ENCODE measurements around the gene RAB44. TPM values are rescaled to one million over a fixed set of nuclear protein-coding genes. Genes with fewer than 3 reads are reported as not detected.
A peak's percentile ranks its signal among the peaks of the same experiment; 100 is the strongest.

The RAB44 gene
- total RNA-seq, 1 donor from 2014 or later, result not detected

GRCh38 chr6:36766399-36766945 lies 68.8 kb downstream of the RAB44 start:
- no peaks in the 10 kb centered on the region for H3K9me3 Mint-ChIP-seq (ENCODE audit: unreplicated experiment)
- no peak overlapping the region for H3K27ac Mint-ChIP-seq (ENCODE audit: unreplicated experiment)
- TF ChIP-seq, protein P1, sequence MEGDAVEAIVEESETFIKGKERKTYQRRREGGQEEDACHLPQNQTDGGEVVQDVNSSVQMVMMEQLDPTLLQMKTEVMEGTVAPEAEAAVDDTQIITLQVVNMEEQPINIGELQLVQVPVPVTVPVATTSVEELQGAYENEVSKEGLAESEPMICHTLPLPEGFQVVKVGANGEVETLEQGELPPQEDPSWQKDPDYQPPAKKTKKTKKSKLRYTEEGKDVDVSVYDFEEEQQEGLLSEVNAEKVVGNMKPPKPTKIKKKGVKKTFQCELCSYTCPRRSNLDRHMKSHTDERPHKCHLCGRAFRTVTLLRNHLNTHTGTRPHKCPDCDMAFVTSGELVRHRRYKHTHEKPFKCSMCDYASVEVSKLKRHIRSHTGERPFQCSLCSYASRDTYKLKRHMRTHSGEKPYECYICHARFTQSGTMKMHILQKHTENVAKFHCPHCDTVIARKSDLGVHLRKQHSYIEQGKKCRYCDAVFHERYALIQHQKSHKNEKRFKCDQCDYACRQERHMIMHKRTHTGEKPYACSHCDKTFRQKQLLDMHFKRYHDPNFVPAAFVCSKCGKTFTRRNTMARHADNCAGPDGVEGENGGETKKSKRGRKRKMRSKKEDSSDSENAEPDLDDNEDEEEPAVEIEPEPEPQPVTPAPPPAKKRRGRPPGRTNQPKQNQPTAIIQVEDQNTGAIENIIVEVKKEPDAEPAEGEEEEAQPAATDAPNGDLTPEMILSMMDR (IDR thresholded peaks at IDR 0.05; ENCODE audit: partially characterized antibody, unreplicated experiment), result peak; percentile 12
- H3K4me1 Mint-ChIP-seq (ENCODE audit: low read depth, unreplicated experiment), result peaks cover 19% of the 10 kb centered on the region
- no peaks in the 10 kb centered on the region for H3K36me3 Mint-ChIP-seq (ENCODE audit: unreplicated experiment)
- H3K27me3 Mint-ChIP-seq (ENCODE audit: unreplicated experiment), result peaks cover 2% of the 10 kb centered on the region
- no peak for DNase-seq
- H3K4me3 Mint-ChIP-seq (ENCODE audit: unreplicated experiment), result no peak overlapping the region

DNA sequence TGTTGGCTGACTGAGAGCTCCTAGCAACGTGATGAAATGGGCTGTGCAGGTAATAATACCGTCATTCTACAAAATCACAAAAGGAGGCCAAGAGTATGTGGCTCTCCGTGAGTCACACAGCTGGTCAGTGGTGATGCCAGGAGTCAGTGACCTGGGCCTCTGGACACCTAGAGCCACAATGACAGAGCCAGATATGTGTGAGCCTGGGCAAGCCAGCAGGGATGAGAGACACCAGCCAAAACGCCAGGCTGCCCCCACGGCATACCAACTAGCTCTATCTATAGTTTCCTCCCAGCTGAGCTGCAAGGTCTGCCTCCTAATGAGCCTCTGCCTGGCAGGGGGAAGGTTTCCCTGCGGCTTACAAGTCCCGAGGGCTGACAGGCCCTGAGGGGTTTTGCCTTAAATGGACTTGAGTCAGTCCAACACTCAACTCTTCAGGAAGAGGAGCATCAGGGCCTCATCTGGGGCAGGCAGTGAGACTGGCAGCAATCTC lies 71.6 kb downstream of the RAB44 start:
- no peak overlapping the region for H3K27ac Mint-ChIP-seq (ENCODE audit: unreplicated experiment)
- H3K4me1 Mint-ChIP-seq (ENCODE audit: low read depth, unreplicated experiment), result peaks cover 24% of the 10 kb centered on the region
- H3K36me3 Mint-ChIP-seq (ENCODE audit: unreplicated experiment), result no peaks in the 10 kb centered on the region
- DNase-seq, result no peak
- peaks cover 2% of the 10 kb centered on the region for H3K9me3 Mint-ChIP-seq (ENCODE audit: unreplicated experiment)
- no peak overlapping the region for H3K4me3 Mint-ChIP-seq (ENCODE audit: unreplicated experiment)
- TF ChIP-seq, protein P1 (IDR thresholded peaks at IDR 0.05; ENCODE audit: partially characterized antibody, unreplicated experiment), result no peak
- H3K27me3 Mint-ChIP-seq (ENCODE audit: unreplicated experiment), result peaks cover 4% of the 10 kb centered on the region

DNA sequence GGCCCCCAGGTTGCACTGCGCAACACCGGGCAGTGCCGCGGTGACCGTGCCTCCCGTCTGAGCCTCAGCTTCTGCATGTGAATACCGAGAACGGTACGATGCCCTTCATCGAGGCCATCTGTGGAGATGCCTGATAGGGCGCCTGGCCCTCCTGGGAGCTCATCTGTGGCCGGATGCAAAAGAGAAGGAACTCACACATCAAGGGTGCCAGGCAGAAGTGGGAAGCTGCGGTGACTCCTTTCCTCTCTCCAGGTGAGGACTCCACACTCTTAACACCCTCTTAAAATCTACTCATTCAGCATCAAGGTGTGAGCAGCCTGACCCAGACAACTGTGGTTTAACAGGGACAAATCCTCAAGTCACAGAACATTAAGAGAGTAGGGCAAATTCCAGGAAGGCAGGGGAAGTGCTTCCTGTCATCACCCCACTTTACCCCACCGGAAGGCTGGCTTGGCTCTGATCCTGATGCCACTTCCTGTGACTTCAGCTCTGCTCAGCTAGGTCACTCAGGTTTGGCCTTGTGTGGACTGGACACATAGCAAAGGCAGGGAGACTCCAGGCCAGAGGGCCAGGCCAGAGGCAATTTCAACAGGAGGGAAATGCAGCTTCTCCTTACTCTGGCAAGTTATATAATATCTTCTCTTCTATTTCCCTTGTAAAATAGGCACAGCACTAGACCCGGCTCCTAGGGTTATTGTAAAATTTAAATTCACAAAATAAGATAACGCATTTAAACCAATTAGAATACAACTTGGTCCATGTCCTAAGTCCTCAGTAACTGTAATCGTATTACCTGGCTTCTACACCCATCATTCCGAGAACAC lies 72.3 kb downstream of the RAB44 start:
- Mint-ChIP-seq H3K36me3 (ENCODE audit: unreplicated experiment) (no peaks in the 10 kb centered on the region), H3K27me3 (ENCODE audit: unreplicated experiment) (peaks cover 8% of the 10 kb centered on the region), H3K27ac (ENCODE audit: unreplicated experiment) (no peak overlapping the region), H3K9me3 (ENCODE audit: unreplicated experiment) (peaks cover 7% of the 10 kb centered on the region), H3K4me1 (ENCODE audit: low read depth, unreplicated experiment) (peaks cover 31% of the 10 kb centered on the region), H3K4me3 (ENCODE audit: unreplicated experiment) (no peak overlapping the region)
- TF ChIP-seq, protein P1 (IDR thresholded peaks at IDR 0.05; ENCODE audit: partially characterized antibody, unreplicated experiment), result no peak
- DNase-seq, result no peak

- peaks cover 8% of the 10 kb centered on the region for H3K27me3 Mint-ChIP-seq (ENCODE audit: unreplicated experiment)
- peaks cover 8% of the 10 kb centered on the region for H3K9me3 Mint-ChIP-seq (ENCODE audit: unreplicated experiment)
- no peak for DNase-seq
- TF ChIP-seq, protein P1 (IDR thresholded peaks at IDR 0.05; ENCODE audit: partially characterized antibody, unreplicated experiment), result no peak
- no peak overlapping the region for H3K4me3 Mint-ChIP-seq (ENCODE audit: unreplicated experiment)
- peaks cover 35% of the 10 kb centered on the region for H3K4me1 Mint-ChIP-seq (ENCODE audit: low read depth, unreplicated experiment)
- no peaks in the 10 kb centered on the region for H3K36me3 Mint-ChIP-seq (ENCODE audit: unreplicated experiment)
- H3K27ac Mint-ChIP-seq (ENCODE audit: unreplicated experiment), result no peak overlapping the region
These were observed 73.5 kb downstream of the RAB44 start for GRCh38 chr6:36771145-36771544.

DNA sequence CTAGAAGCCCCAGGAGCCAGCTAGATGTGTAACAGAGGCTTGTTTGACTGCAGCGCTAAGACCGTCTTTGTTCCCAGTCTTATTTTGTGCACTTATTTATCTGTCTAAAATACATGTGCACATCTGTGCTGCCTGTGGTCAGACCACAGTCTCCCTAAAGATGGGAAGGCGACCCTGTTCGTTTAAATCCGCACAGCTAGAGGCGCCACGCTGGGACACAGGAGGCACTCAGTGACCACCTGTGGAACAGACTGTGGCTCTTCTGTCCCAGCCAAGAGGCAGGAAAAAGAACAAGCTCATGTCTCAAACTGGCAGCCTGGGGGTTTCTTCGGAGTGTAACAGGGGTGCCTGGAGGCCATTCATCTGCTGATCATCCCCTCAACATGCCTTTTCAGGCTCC lies 74.8 kb downstream of the RAB44 start:
- Mint-ChIP-seq H3K27me3 (ENCODE audit: unreplicated experiment) (peaks cover 11% of the 10 kb centered on the region), H3K36me3 (ENCODE audit: unreplicated experiment) (no peaks in the 10 kb centered on the region), H3K27ac (ENCODE audit: unreplicated experiment) (no peak overlapping the region), H3K4me3 (ENCODE audit: unreplicated experiment) (no peak overlapping the region), H3K4me1 (ENCODE audit: low read depth, unreplicated experiment) (peaks cover 43% of the 10 kb centered on the region), H3K9me3 (ENCODE audit: unreplicated experiment) (peaks cover 8% of the 10 kb centered on the region)
- no peak for DNase-seq
- TF ChIP-seq, protein P1 (IDR thresholded peaks at IDR 0.05; ENCODE audit: partially characterized antibody, unreplicated experiment), result no peak

Measured in glutamatergic neuron (in vitro differentiated cells).